ENCODE data around the gene EIF4A3.

GRCh38 chr17:80153004-80153403 is 6.1 kb upstream of the EIF4A3 start:
- TF ChIP-seq TAF1 (IDR thresholded peaks at IDR 0.05; ENCODE audit: low read depth, low read length): no peak
- no peak for TF ChIP-seq POLR2A (IDR thresholded peaks at IDR 0.05; ENCODE audit: low read depth, low read length)
- TF ChIP-seq POLR2AphosphoS5 (IDR thresholded peaks at IDR 0.05; ENCODE audit: low read depth, low read length): no peak
- TF ChIP-seq PAX5 (IDR thresholded peaks at IDR 0.05; ENCODE audit: insufficient read depth, low read length, severe bottlenecking): no peak
- no peak for TF ChIP-seq POU2F2 (IDR thresholded peaks at IDR 0.05; ENCODE audit: low read depth, low read length)
